GM18499 (cell line): Measurements from ENCODE around the gene TMC7.

Experiments
- ATAC-seq: cut with Tn5 transposase; IDR thresholded peaks from one replicate; pipeline ENCODE4 v1.9.1; 2021; ENCODE audit warnings: moderate number of reproducible peaks; ENCODE audit not compliant: insufficient read depth, unreplicated experiment

Gene TMC7

GRCh38 chr16:19110537-19111360, 127.0 kb downstream of the TMC7 start:
- no peak for ATAC-seq

GRCh38 chr16:19112099-19112407, 128.3 kb downstream of the TMC7 start:
- ATAC-seq, result no peak
